Testis (tissue), 3 donors: ENCODE results near the gene COL23A1. TPM values are rescaled to one million over a fixed set of nuclear protein-coding genes. Genes with fewer than 3 reads are reported as not detected.

Experiments used
- DNase-seq: peaks from one replicate; pipeline ENCODE4 v3.0.0-alpha.2; 2019
- H3K27ac ChIP-seq, 2 donors: fragments of 200-600 bp; sonication (generic); one replicate each; pipeline ENCODE4 v1.5.1; 2019
- H3K27me3 ChIP-seq: fragments of 200-600 bp; sonication (generic); one replicate; pipeline ENCODE4 v1.5.1; 2019
- H3K36me3 ChIP-seq: fragments of 200-600 bp; sonication (generic); one replicate; pipeline ENCODE4 v1.5.1; 2017; ENCODE audit warnings: low read depth; ENCODE audit errors: missing control alignments
- H3K4me1 ChIP-seq: fragments of 200-600 bp; sonication (generic); one replicate; pipeline ENCODE4 v1.5.1; 2019
- H3K4me3 ChIP-seq, 2 donors: fragments of 200-600 bp; sonication (generic); one replicate each; pipeline ENCODE4 v1.5.1; 2017 to 2019
- H3K9me3 ChIP-seq: fragments of 200-600 bp; sonication (generic); one replicate; pipeline ENCODE4 v1.5.1; 2017
- CTCF ChIP-seq, 3 experiments: fragments of 450-650 bp in 2 of 3; fragments of 200-600 bp in 1 of 3; sonication (generic) in 1 of 3; IDR thresholded peaks; one replicate each; pipeline ENCODE4 v1.5.1; 2016 to 2019; ENCODE audit warnings: antibody characterized with exemption in 3 of 3, mild to moderate bottlenecking in 2 of 3, moderate library complexity in 1 of 3
- POLR2A ChIP-seq: fragments of 450-650 bp; IDR thresholded peaks from one replicate; pipeline ENCODE4 v1.6.1; 2017; ENCODE audit warnings: antibody characterized with exemption, mild to moderate bottlenecking, moderate library complexity
- WGBS, 2 donors: methylation state at CpG; one replicate each; pipeline ENCODE4 v1.1.5; 2018; 5-methylcytosine and 5-hydroxymethylcytosine counted together
- intact Hi-C: fragments of 100-400 bp; cut with DNase I; formaldehyde crosslinking; loops from one replicate; pipeline ENCODE4 v1.15.1; 2023; ENCODE audit warnings: low total_unique reads
- polyA plus RNA-seq: library from polyadenylated mRNA; stranded (reverse); fragments of 350-450 nt; fragmentation: Illumina TruSeq; extraction: RNeasy Lipid Tissue Mini Kit (QIAGEN cat#74804); gene quantifications from one replicate; pipeline ENCODE4 v1.2.3, GENCODE V29; 2014; ENCODE audit warnings: low read depth, low replicate concordance; ENCODE audit not compliant: insufficient read depth
- total RNA-seq, 2 donors: library from RNA; depleted of rRNA; stranded (reverse); fragments of >200 nt; gene quantifications; one replicate each; pipeline ENCODE4 v1.2.3, GENCODE V29; 2016

Gene COL23A1
- total and polyA plus RNA-seq, 3 donors from 2014 or later = 4.3 to 5.5 (median 5.0) TPM

- Histone ChIP-seq H3K9me3 (no peaks in the 10 kb centered on the region), H3K36me3 (no peaks in the 10 kb centered on the region), H3K4me1 (peaks cover 29% of the 10 kb centered on the region), H3K4me3 (no peak overlapping the region), H3K27ac (no peak overlapping the region), H3K27me3 (no peaks in the 10 kb centered on the region)
- TF ChIP-seq CTCF (IDR thresholded peaks at IDR 0.05) = peak; percentile 35 to 59 (median 44)
- TF ChIP-seq POLR2A = no peak
- 39 to 42% methylated on average over 10 to 12 of the region's 12 CpGs for whole genome bisulfite sequencing, 2 donors
- intact Hi-C loops = no loop called here
- DNase-seq = peak; percentile 83
Observed at GRCh38 chr5:178234750-178235587, 355.2 kb downstream of the COL23A1 start.

GRCh38 chr5:178234121-178234749, 356.0 kb downstream of the COL23A1 start:
- Histone ChIP-seq H3K27me3 (no peaks in the 10 kb centered on the region), H3K27ac (no peak overlapping the region), H3K9me3 (no peaks in the 10 kb centered on the region), H3K4me1 (peaks cover 29% of the 10 kb centered on the region), H3K4me3 (no peak overlapping the region), H3K36me3 (no peaks in the 10 kb centered on the region)
- DNase-seq = no peak
- 76 to 82% methylated on average over 5 to 7 of the region's 7 CpGs for WGBS, 2 donors
- intact Hi-C loops = no loop called here
- no peak for TF ChIP-seq CTCF (IDR thresholded peaks at IDR 0.05)
- TF ChIP-seq POLR2A = no peak

GRCh38 chr5:178232920-178233429, 357.2 kb downstream of the COL23A1 start:
- WGBS, 2 donors = 55 to 83% methylated on average over 1 to 10 of the region's 11 CpGs
- peak overlapping the region; percentile 90 to 98 for H3K27ac ChIP-seq
- H3K27me3 ChIP-seq = no peaks in the 10 kb centered on the region
- intact Hi-C loops = no loop called here
- no peaks in the 10 kb centered on the region for H3K36me3 ChIP-seq
- H3K4me1 ChIP-seq = peaks cover 27% of the 10 kb centered on the region
- peak overlapping the region; percentile 94 to 95 for H3K4me3 ChIP-seq
- no peaks in the 10 kb centered on the region for H3K9me3 ChIP-seq
- no peak for DNase-seq
- TF ChIP-seq CTCF (IDR thresholded peaks at IDR 0.05) = no peak
- no peak for TF ChIP-seq POLR2A

GRCh38 chr5:178232124-178232919, 357.9 kb downstream of the COL23A1 start, which contains the start of gene PHYKPL:
Gene PHYKPL (minus strand): TSS chr5:178232802. CDS start chr5:178232550, 252 bp downstream.
- TF ChIP-seq CTCF (IDR thresholded peaks at IDR 0.05) = no peak
- TF ChIP-seq POLR2A = no peak
- Histone ChIP-seq H3K36me3 (no peaks in the 10 kb centered on the region), H3K4me1 (peaks cover 22% of the 10 kb centered on the region), H3K27ac (peak within 1 kb of the TSS; percentile 90 to 98), H3K9me3 (no peaks in the 10 kb centered on the region), H3K27me3 (no peaks in the 10 kb centered on the region), H3K4me3 (peak within 1 kb of the TSS; percentile 94 to 95)
- WGBS, 2 donors = 1% methylated on average over 41 of the region's 102 CpGs; no CpG with 5 or more reads in 1 of the 2 donors
- peak; percentile 80 for DNase-seq
- intact Hi-C loops = no loop called here
